Parathyroid adenoma (tissue), 2 donors: ENCODE results near the gene HYPK.

Experiments
- H2AFZ ChIP-seq: fragments of 300-600 bp; sonication (generic); one replicate; pipeline ENCODE4 v1.7.0; 2017; ENCODE audit warnings: antibody characterized with exemption, mild to moderate bottlenecking
- H3K27ac ChIP-seq: fragments of 300-600 bp; sonication (generic); one replicate; pipeline ENCODE4 v1.7.0; 2017
- H3K27me3 ChIP-seq: fragments of 300-600 bp; sonication (generic); one replicate; pipeline ENCODE4 v1.7.0; 2017; ENCODE audit warnings: low read length; ENCODE audit not compliant: control insufficient read depth, insufficient read depth
- H3K36me3 ChIP-seq: fragments of 300-600 bp; sonication (generic); one replicate; pipeline ENCODE4 v1.7.0; 2017; ENCODE audit warnings: low read length; ENCODE audit not compliant: control insufficient read depth, insufficient read depth
- H3K4me1 ChIP-seq: fragments of 300-600 bp; sonication (generic); one replicate; pipeline ENCODE4 v1.7.0; 2017; ENCODE audit warnings: control low read depth
- H3K4me2 ChIP-seq: fragments of 300-600 bp; sonication (generic); one replicate; pipeline ENCODE4 v1.7.0; 2017; ENCODE audit warnings: low read length
- H3K4me3 ChIP-seq: fragments of 300-600 bp; sonication (generic); one replicate; pipeline ENCODE4 v1.7.0; 2017; ENCODE audit warnings: low read depth, low read length
- H3K79me2 ChIP-seq: fragments of 300-600 bp; sonication (generic); one replicate; pipeline ENCODE4 v1.7.0; 2017; ENCODE audit warnings: control low read depth
- H3K9ac ChIP-seq: fragments of 300-600 bp; sonication (generic); one replicate; pipeline ENCODE4 v1.7.0; 2017; ENCODE audit warnings: mild to moderate bottlenecking
- H3K9me3 ChIP-seq: fragments of 300-600 bp; sonication (generic); one replicate; pipeline ENCODE4 v1.7.0; 2017; ENCODE audit warnings: low read length; ENCODE audit not compliant: control insufficient read depth
- TF ChIP-seq, protein P1 (sequence below): fragments of 300-600 bp; sonication (generic); IDR thresholded peaks from one replicate; pipeline ENCODE4 v1.7.0; 2017; ENCODE audit warnings: antibody characterized with exemption, mild to moderate bottlenecking
- donor health status: primary hyperparathyroidism.

The HYPK gene

DNA sequence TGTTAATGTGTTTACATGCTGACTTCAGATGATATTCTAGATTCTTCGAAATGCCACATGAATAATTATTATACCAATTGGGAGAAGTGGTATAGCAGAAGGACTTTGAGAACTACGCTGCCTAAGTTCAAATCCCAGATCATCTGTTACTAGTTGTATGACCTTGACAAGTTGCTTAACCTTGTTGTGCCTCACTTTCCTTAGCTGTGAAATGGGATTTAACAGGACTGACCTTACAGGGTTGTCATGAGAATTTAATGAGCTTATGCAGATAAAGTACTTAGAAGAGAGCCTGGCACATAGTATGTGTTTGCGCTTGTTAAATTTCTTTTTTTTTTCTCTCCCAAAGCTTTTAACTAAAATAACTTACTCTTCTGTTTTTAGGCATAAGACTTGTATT is 50.9 kb downstream of the HYPK start:
- Histone ChIP-seq H2AFZ (no peak overlapping the region), H3K4me1 (no peaks in the 10 kb centered on the region), H3K36me3 (no peaks in the 10 kb centered on the region), H3K9me3 (no peaks in the 10 kb centered on the region), H3K27me3 (no peaks in the 10 kb centered on the region), H3K27ac (no peak overlapping the region), H3K79me2 (no peaks in the 10 kb centered on the region), H3K4me3 (no peak overlapping the region), H3K4me2 (no peak overlapping the region), H3K9ac (no peak overlapping the region)
- TF ChIP-seq, protein P1, sequence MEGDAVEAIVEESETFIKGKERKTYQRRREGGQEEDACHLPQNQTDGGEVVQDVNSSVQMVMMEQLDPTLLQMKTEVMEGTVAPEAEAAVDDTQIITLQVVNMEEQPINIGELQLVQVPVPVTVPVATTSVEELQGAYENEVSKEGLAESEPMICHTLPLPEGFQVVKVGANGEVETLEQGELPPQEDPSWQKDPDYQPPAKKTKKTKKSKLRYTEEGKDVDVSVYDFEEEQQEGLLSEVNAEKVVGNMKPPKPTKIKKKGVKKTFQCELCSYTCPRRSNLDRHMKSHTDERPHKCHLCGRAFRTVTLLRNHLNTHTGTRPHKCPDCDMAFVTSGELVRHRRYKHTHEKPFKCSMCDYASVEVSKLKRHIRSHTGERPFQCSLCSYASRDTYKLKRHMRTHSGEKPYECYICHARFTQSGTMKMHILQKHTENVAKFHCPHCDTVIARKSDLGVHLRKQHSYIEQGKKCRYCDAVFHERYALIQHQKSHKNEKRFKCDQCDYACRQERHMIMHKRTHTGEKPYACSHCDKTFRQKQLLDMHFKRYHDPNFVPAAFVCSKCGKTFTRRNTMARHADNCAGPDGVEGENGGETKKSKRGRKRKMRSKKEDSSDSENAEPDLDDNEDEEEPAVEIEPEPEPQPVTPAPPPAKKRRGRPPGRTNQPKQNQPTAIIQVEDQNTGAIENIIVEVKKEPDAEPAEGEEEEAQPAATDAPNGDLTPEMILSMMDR: no peak

DNA sequence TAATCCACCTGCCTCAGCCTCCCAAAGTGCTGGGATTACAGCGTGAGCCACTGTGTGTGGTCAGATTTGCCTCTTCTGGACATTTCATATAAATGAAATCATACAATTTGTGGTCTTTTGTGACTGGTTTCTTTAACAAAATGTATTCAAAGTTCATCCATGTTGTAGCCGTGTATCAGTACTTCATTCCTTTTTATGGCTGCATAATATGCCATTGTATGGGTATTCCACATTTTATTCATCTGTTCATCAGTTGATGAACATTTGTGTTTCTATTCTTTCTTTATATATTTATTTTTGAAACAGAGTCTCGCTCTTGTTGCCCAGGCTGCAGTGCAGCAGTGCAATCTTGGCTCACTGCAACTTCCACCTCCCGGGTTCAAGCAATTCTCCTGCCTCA is 52.2 kb downstream of the HYPK start:
- H3K4me1 ChIP-seq: no peaks in the 10 kb centered on the region
- TF ChIP-seq, protein P1: no peak
- no peaks in the 10 kb centered on the region for H3K36me3 ChIP-seq
- H3K9ac ChIP-seq: no peak overlapping the region
- H3K27ac ChIP-seq: no peak overlapping the region
- H3K79me2 ChIP-seq: no peaks in the 10 kb centered on the region
- H3K4me2 ChIP-seq: no peak overlapping the region
- no peaks in the 10 kb centered on the region for H3K27me3 ChIP-seq
- H3K9me3 ChIP-seq: no peaks in the 10 kb centered on the region
- no peak overlapping the region for H2AFZ ChIP-seq
- no peak overlapping the region for H3K4me3 ChIP-seq
